ENCODE results near the gene LMOD3.
A peak's percentile ranks its signal among the peaks of the same experiment; 100 is the strongest.

Gene LMOD3

DNA sequence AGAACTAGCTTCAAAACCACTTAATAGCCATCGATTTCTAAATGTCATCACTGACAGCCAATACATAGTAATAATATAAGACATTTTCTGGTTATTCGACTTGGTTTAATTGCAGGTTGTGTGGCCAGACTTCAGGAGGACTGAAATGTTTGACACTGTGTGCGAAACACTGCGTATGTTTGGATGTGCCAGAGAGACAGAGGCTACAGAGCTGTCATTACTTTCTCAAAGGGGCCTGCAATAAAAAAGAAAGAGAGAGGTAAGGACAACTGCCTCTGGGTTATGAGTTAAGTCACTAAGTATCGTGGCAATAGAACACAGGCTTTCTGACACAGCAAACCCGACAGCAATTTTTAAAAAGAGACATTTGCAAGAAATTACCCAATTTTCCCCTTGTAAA lies 882 bp downstream of the LMOD3 start:
- DNase-seq, result no peak

- peak; percentile 80 for DNase-seq
Observed at GRCh38 chr3:69120879-69121464, 1.4 kb downstream of the LMOD3 start.

DNA sequence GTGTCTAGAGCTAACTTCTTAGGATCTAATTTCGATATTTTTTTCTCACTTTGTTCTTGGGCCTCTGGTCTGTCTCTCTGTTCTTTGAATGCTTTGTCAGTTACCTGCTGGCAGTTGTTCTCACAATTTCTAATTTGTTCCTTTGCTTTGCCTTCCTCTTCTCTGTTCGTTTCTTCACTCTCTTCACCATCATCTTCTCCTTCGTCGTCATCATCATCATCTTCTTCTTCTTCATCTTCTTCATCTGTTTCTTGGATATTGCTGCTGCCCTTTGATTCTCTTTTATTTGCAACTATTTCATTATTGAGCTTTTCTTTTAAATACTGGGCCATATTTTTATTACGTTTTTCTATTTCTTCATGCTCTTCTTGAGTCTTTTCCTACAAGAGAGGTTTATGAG lies 2.7 kb downstream of the LMOD3 start:
- DNase-seq, result no peak

- DNase-seq, result no peak
Observed at GRCh38 chr3:69119138-69119537, 3.3 kb downstream of the LMOD3 start.

DNA sequence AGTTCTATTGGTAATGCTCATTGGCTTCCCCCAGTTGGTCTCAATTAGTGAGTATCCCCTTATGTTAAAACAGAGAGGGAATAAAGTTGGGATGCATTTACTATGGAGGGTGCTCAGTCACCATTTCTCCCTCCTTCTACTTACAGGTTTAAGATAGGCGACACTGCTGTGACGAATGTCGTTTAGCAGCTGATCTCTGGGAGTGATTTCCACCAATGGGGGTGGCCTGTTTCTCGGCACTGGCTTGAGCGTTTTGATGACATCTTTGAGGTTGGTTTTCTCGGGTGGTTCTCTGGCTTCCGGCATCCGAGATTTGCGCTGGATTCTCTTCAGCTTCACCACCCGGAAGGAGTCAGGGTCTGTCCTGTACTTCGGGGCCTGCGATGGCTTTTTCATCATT lies 3.8 kb downstream of the LMOD3 start:
- DNase-seq, result no peak

DNA sequence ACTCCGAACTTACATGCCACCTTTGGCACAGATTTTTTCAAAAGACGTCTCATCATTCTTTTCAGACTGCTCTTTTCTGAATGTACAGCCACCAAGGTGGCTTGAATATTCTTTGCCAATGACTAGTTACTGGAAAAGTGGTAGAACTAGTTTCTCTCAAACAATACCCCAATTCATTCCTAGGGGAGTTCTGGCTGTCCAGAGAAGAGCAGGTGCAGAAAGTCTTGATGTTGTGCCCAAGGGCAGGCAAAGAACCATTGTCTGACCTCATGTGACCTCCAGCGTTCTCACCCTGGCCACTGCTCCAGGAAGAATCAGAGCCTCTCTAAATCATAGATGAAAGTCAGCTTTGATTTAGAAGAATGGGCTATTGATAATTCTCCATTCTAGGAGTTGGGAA lies 5.5 kb downstream of the LMOD3 start:
- no peak for DNase-seq

DNA sequence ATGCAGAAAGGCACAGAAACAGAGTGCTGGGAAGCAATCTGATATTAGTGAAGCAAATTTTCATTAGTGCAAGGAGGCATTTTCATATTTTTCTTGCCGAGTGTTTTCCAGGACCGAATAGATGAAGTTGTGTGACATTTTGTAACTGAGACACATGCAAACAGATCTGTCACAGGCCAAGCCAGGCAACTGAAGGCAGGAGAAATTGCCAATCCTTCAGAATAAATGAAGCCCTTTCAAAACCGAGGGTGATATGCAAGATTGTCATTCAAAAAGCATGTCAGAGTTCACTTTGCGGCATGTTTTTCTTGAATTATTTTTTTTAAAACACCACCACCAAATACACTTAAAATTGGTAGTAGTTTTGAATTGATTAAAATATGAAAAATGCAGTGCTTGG lies 6.2 kb downstream of the LMOD3 start:
- DNase-seq, result no peak

- DNase-seq, result no peak
Observed at GRCh38 chr3:69115731-69116130, 6.7 kb downstream of the LMOD3 start.

DNA sequence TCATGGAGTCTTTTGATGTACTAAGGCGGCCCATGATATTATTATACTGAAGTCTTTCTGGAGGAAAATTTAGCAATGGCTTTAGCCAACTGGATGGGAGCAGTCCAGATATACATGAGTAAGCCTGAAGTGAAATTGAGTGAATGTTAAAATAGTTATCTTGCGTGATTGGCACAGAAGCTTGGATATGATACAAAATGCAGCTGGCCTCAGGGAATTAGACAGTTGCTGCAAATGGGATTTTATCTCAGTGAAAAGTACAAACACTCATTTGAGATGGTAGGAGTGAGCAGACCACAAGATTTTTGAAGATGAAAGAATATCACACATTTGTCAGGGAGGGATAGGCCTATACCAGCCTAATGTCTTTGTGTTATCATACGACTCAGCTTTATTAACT lies 8.9 kb downstream of the LMOD3 start:
- DNase-seq, result peak; percentile 58

GRCh38 chr3:69110941-69111546 lies 11.4 kb downstream of the LMOD3 start:
- no peak for DNase-seq

GRCh38 chr3:69108811-69109210 lies 13.6 kb downstream of the LMOD3 start:
- peak; percentile 54 for DNase-seq

DNA sequence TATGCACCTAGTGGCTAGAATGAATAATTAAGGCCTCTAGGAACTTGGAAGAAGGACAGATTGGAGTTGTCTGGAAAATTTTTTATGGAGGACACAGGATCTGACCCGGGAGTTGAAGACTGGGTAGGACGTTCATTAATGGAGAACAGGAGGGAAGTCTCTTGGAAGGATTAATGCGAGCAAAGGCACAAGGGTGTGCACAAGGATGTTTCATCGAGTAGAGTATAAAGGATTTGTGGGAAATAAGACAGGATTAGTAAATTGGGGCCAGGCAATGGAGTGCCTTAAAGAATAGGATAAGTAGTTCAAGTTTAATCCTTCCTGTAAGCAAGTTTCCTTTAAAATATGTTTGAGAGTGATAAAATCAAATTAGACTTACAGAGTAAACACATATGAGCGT lies 14.6 kb downstream of the LMOD3 start:
- DNase-seq, result no peak

DNA sequence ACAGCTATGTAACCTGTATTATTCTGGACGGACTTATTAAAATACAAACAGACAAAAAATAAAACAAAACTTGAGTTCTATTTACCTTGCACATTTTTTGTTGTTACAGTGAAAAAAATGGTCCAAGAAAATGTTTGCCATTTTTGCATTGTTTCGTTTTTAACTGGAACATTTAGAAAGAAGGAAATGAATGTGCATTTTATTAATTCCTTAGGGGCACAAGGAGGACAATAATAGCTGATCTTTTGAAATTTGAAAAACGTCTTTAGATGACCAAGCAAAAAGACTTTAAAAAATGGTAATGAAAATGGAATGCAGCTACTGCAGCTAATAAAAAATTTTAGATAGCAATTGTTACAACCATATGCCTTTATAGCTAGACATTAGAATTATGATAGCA lies 17.1 kb downstream of the LMOD3 start:
- no peak for DNase-seq

GRCh38 chr3:69104586-69104985 lies 17.8 kb downstream of the LMOD3 start:
- peak; percentile 60 for DNase-seq

DNA sequence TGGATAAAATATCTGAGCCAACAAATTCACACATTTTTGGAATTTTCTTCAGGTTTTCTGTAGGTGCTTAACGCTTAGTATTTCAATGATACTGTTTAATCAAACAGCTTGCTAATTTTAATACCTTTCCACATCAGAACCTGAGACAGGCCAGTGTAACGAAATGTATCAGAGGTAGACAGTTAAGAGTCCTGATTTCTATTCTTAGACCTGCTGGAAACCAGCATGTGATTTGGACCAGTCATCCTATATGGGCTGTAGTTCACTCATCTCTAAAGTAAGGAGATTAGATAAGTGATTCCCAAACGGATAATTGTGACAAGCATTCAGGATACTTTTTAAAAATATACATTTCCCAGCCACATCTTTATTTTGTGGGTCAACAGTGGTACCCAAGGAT lies 19.3 kb downstream of the LMOD3 start:
- no peak for DNase-seq

DNA sequence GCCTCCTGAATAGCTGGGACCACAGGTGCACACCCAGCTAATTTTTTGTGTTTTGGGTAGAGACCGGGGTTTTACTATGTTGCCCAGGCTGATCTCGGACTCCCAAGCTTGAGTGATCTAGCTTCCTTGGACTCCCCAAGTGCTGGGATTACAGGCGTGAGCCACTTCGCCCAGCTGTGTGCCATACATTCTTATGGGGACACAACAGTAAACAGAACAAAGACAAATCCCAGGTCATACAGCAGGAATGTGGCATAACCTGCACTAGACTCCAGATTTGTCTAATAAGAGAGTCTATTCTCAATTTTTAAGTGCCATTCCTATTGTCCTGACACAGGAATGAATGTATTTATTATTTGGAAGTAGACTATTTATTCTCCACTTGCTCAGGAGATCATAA lies 20.0 kb downstream of the LMOD3 start:
- DNase-seq, result no peak

DNA sequence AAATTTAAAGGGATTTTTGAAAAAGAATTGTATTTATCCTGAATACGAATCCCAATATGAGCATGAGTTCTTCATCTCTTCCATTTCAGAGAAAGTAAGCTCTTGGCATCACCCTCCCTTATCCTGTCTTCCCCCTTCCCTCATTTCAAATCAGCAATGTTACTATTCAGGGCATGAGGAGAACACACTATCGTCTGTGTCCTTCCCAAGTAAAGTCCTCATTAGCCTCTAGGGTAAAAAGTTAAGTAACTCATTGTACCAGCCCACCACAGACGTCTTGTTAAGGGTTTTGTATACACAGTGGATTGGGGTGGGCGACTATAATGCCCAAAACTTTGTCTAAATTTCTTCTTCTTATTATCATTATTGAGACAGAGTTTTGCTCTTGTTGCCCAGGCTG lies 22.8 kb downstream of the LMOD3 start:
- no peak for DNase-seq

- DNase-seq, result no peak
Observed at GRCh38 chr3:69097407-69098086, 24.8 kb downstream of the LMOD3 start.

GRCh38 chr3:69096299-69096698 lies 26.1 kb downstream of the LMOD3 start:
- DNase-seq, result no peak

DNA sequence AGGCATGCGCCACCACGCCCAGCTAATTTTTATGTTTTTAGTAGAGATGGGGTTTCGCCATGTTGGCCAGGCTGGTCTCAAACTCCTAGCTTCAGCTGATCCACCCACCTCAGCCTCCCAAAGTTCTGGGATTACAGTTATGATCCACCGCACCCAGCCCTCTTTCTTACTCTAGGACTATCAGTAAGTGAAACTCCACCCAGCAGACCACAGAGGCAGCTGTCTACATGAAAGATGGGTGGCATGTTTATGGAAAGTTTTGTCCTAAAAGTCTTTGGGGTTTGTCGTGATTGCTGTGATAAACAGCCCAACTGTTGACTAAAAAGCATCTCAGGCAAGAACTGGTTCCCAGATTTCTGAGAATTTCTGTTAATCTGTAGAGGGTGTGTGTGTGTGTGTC lies 26.8 kb downstream of the LMOD3 start:
- DNase-seq, result peak; percentile 77

GRCh38 chr3:69094467-69095205 lies 27.8 kb downstream of the LMOD3 start:
- DNase-seq, result peak; percentile 71

DNA sequence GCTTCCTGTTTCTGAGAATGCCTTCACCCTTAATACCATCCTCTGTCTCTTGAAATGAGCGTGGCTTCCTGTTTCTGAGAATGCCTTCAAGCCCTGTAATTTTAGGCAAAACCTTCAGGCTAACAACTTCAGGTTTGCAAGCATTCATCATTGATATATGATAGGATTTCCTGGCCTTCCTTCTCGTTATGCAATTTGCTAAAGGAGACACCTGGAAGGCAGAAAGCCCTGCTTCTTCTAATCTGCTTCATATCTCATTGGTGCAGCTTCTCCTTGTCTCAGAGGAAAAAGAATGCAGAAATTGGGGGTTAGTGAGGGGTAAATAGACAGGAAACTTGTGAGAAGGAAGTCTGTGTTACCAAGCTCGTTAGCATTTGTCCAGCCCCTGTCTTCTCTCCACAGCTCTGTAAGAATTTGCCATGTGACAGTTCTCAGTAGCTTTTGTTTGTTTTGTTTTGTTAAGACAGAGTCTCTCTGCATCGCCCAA lies 30.3 kb downstream of the LMOD3 start:
- peak; percentile 75 for DNase-seq

GRCh38 chr3:69091389-69092029 lies 30.9 kb downstream of the LMOD3 start:
- no peak for DNase-seq
